ENCODE results near the gene PEX11B. TPM values are rescaled to one million over a fixed set of nuclear protein-coding genes. Genes with fewer than 3 reads are reported as not detected.
A peak's percentile ranks its signal among the peaks of the same experiment; 100 is the strongest.
"Not testable (repeated sequence)": the region's sequence is repeated elsewhere in the genome, so short reads cannot be mapped to it uniquely, and the experiment has no call there.

PEX11B gene
- total RNA-seq, 1 donor from 2014 or later, result 23.8 TPM

DNA sequence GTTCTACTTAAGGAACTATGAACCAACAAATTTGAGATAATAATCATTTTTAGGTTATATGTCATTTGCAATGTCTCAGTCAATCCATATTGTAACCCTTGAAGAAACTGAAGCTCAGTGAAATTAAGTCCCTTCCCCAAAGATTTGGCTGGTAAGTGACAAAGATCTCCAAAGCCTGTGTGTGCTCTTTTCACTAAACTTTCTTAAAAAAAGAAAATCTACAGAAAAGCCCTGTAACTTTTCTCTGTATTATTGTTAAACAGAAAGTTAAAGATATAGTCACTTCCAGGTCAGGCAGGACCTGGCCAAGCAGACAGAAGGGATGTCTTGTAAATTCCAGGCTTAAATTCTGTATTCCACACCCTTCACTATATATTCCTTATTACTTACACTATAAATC lies 37.8 kb upstream of the PEX11B start:
- intact Hi-C loops (cut with micrococcal nuclease), result no loop called here
- ATAC-seq (no peak), DNase-seq (no peak)

DNA sequence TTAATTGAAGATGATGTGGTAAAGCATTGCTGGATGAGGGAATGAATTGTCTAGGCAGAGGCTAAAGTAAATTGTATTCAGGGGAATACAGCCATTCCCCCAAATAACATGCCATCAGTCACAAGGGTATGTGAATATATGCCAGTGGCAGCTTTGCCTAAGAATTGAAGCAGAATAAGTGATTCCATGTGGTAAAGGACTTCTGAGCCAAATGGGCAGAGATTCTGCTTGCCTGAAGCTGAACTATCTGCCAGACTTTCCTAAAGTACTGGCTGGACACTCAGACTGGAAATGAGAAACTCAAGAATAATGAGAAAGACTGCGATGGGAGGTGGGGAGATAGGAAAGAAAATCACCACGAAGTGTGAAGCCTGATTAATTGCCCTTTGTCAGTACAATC lies 36.9 kb upstream of the PEX11B start:
- intact Hi-C loops (cut with micrococcal nuclease), result no loop called here
- no peak for ATAC-seq
- no peak for DNase-seq

DNA sequence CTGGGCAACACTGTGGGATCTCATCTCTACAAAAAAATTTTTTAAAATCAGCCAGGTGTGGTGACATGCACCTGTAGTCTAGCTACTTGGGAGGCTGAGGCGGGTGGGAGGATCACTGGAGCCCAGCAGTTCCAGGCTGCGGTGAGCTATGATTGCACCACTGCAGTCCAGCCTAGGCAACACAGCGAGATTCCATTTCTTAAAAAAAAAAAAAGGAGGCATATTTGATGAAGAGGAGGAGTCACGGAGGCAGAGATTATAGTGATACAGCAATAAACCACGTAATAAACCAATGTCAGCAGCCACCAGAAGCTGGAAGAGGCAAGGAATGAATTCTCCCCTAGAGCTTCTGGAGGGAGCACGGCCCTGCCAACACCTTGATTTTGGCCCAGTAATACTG lies 35.3 kb upstream of the PEX11B start:
- DNase-seq (no peak), ATAC-seq (no peak)
- intact Hi-C loops (cut with micrococcal nuclease), result no loop called here

DNA sequence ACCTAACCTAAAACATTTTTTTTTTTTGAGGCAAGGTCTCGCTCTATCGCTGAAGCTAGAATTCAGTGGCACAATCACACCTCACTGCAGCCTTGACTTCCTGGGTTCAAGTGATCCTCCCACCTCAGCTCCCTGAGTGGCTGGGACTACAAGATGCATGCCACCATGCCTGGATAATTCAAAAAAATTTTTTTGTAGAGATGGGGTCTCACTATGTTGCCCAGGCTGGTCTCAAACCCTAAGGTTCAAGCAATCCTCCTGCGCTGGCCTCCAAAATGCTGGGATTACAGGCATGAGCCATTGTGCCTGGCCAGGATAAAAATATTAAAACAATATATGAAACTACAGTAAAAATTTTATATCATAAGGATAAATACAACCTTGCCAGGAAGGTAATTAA lies 34.4 kb upstream of the PEX11B start:
- DNase-seq (no peak), ATAC-seq (no peak)
- intact Hi-C loops (cut with micrococcal nuclease), result no loop called here

DNA sequence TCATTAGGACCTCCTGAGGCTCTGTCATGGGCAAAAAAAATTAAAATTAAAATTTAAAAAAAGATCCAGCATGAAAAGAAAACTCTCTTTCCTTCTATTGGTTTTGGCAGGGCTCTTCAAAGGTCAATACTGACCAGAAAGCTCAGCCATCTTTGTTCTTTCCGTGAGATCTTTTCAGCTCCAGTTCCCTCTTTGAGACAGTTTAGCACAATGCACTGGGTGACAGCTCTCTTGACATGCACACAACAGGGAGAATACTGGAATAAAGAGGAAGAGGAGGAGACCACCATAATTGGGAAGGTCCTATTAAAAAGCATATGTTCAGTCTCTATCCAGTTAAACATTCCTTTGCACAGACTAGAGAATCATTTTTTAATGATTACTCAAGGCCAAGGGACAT lies 33.0 kb upstream of the PEX11B start:
- no peak for DNase-seq
- no peak for ATAC-seq
- intact Hi-C loops (cut with micrococcal nuclease), result no loop called here

DNA sequence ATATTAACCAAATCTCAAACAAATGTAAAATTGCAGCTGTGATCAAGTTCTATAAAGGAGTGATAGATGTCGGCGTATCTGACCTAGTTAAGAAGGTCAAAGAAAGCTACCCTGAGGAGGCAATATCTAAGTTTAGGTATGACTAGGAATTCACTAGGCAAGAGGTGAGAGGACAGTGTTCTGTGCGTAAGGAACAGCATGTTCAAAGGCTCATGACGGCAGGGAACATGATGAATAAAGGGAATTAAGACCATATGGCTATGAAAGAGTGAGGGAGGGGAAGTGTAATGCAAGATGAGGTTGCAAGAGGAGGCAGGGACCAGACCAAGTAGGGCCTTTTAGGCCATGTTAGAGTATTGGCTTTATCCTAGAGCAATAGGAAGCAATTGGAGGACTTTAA lies 30.7 kb upstream of the PEX11B start:
- DNase-seq (no peak), ATAC-seq (peak; percentile 80)
- intact Hi-C loops (cut with micrococcal nuclease), result no loop called here

DNA sequence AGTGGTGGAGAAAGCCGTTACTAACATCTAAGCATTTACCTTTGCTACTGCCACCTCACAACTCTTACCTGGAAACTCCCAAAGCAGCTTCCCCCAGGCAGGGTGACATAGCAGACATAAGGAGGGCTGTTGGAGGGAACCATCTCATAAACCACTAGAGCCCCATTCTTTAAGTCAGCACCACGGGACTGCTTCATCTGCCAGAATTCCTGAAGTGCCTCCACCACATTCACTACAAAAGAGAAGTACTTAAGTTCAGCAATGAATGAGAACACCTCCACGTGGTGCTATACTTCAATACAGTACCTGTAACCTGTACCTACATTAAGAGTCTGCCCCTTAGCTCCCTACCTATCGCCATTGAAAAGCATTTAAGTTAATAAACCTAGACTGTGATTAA lies 29.0 kb upstream of the PEX11B start:
- no peak for ATAC-seq
- DNase-seq, result no peak
- intact Hi-C loops (cut with micrococcal nuclease), result no loop called here

DNA sequence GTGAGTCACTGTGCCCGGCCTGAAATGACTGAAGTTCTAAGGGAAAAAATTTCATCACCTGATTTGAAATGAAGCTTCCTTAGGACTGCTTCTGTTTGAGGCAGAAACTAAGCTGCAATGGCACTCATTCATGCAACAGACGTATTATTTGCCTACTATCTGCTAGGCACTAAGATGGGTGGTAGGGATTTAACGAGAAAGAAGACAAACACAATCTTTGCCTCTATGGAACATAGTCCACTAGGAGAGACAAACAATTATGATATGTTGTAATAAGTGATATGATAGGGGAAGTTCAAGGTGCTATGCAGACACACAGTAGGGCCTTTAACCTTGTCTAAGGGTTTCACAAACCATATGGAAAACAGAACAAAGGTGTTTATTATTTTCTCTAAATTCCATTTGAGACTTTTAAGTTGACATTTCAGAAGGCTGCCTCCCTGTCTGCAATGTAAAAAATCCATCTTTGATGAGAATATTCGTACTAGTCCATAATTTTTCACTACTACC lies 28.0 kb upstream of the PEX11B start:
- intact Hi-C loops (cut with micrococcal nuclease), result no loop called here
- DNase-seq, result no peak
- no peak for ATAC-seq

DNA sequence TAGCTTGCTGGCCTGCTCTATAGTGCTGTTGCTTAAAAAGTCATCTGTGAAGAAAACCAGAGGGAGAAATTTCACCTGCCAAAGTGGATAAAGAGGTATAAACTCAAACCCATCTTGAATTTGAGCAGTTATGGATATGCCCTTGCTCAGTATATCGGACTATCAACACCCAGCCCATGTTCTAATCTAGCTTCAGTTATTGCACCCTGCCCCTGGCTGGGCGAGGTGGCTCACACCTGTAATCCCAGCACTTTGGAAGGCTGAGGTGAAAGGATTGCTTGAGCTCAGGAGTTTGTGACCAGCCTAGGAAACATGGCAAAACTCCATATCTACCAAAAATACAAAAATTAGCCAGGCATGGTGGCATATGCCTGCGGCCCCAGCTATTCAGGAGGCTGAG lies 26.0 kb upstream of the PEX11B start:
- ATAC-seq (no peak), DNase-seq (no peak)
- intact Hi-C loops (cut with micrococcal nuclease), result no loop called here

DNA sequence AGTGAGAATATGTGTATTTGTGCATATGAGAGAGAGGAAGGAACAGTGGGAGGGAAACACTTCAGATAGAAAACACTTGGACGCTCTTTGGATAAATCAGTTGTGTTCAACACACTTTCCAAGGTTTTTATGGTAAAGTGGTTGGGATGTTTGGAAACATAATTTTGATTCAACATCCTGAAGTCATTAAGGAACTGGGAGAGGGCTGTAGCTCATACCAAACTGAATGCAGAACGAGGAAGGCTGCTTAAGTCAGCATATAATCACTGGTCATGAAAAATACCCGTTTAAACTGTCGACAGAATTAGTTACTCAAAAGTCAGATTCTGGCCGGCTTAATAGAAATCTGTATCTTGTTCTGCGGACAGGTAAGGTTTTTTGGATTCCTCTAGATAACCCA lies 24.4 kb upstream of the PEX11B start:
- no peak for ATAC-seq
- DNase-seq, result no peak
- intact Hi-C loops (cut with micrococcal nuclease), result no loop called here

DNA sequence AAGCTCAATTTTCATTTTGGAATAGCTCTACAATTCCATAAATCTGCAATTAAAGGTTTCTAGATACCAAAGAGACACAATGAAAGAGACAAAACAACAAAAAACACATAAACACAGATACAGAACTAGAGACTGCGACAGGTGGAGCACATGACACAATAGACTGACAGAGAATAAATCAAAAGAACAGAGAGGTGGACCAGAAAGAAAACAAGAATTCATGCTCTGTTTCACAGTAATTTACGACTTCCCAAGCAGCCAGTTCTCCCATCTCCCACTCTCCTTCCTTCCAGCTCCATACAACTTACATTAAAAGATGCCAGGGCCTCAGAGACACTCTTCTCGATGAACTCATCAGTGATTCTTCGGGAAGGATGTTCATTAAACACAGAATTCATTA lies 23.9 kb upstream of the PEX11B start:
- ATAC-seq, result no peak
- DNase-seq, result no peak
- intact Hi-C loops (cut with micrococcal nuclease), result no loop called here

DNA sequence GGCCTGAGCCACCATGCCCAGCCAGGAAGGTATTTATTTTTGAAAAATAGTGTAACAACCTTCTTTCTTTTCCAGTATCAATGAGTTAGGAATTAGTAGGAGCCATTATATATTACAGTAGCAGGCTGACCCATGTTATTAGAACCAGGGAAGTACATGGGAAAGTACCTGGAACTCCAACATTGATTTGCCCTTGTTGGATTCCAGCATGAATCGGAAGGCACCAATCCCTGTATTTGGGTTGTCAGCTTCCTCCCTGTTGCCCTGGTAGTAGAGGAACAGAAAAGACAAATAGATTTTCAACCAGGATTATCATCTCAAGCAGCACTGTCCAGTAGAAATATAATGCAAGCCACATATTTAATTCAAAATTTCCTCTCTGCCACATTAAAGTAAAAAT lies 18.9 kb upstream of the PEX11B start:
- DNase-seq (no peak), ATAC-seq (no peak)
- intact Hi-C loops (cut with micrococcal nuclease), result no loop called here

DNA sequence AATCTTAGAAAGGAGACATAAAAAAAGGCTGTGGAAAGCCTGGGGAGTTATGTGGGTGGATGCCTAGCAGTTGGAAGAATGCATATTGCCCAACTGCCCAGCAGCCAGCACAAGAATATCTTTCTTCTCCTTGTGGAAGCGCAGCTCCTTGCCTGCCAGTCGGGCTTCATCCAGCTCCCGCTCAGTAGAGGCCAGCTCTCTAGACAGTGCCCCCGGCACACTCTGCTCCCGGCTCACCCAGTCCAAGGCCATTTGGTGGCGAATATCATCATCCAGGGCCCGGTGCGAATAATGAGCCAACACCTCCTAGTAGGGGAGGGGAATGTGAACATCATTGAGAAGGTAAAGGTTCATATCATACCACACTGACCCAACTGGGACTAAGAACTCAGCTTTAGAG lies 17.7 kb upstream of the PEX11B start:
- ATAC-seq (no peak), DNase-seq (no peak)
- intact Hi-C loops (cut with micrococcal nuclease), result no loop called here

DNA sequence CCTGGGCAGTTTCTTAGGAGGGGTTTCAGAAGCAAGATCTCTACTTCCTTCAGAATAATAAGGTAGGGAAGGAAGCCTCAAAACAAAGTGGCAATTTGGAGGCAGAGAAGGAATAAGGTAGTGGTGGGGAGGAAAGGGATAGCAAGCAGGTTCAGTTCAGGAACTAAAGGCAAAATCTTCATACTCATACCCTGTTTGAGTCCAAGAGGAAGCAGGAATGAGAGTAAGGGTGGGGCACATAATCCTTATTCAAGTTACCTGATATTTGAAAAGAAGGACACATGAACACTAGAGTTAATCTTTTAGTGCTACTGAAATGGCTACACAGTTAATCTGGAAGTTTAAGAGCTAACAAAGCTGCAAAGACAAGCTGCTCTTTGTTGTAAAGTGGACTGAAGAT lies 17.2 kb upstream of the PEX11B start:
- intact Hi-C loops (cut with micrococcal nuclease), result no loop called here
- DNase-seq, result no peak
- ATAC-seq, result no peak

DNA sequence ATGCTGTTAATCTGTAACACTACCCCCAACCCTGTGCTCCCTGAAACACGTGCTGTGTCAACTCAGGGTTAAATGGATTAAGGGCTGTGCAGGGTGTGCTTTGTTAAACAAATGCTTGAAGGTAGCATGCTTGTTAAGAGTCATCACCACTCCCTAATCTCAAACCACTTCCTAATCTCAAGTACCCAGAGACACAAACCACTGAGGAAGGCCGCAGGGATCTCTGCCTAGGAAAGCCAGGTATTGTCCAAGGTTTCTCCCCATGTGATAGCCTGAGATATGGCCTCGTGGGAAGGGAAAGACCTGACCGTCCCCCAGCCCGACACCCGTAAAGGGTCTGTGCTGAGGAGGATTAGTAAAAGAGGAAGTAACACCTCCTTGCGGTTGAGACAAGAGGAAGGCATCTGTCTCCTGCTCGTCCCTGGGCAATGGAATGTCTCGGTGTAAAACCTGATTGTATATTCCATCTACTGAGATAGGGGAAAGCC lies 14.0 kb upstream of the PEX11B start:
- DNase-seq; ATAC-seq; intact Hi-C loops (cut with micrococcal nuclease): not testable (repeated sequence)

DNA sequence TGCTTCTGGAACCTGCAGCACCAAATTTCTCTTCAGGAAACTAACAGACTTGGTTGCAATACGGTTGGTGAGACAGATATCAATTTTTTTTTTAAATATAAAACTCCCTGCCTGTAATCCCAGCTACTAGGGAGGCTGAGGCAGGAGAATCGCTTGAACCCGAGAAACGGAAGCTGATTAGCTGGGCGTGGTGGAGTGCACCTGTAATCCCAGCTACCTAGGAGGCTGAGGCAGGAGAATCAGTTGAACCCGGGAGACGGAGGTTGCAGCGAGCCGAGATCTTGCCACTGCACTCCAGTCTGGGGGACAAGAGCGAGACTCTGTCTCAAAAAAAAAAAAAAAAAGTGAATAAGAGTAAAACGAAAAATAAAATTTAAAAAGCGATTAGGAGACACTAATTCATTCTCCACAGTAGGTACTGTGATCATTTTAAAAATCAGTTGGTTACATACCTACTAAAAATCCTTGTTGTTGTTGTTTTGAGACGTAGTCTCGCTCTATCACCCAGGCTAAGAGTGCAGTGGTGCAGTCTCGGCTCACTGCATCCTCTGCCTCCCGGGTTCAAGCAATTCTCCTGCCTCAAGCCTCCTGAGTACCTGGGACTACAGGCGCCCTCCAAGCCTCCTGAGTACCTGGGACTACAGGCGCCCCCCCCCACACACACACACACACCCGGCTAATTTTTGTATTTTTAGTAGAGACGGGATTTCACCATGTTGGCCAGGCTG lies 9.6 kb upstream of the PEX11B start:
- ATAC-seq, result no peak
- no peak for DNase-seq
- intact Hi-C loops (cut with micrococcal nuclease), result no loop called here

DNA sequence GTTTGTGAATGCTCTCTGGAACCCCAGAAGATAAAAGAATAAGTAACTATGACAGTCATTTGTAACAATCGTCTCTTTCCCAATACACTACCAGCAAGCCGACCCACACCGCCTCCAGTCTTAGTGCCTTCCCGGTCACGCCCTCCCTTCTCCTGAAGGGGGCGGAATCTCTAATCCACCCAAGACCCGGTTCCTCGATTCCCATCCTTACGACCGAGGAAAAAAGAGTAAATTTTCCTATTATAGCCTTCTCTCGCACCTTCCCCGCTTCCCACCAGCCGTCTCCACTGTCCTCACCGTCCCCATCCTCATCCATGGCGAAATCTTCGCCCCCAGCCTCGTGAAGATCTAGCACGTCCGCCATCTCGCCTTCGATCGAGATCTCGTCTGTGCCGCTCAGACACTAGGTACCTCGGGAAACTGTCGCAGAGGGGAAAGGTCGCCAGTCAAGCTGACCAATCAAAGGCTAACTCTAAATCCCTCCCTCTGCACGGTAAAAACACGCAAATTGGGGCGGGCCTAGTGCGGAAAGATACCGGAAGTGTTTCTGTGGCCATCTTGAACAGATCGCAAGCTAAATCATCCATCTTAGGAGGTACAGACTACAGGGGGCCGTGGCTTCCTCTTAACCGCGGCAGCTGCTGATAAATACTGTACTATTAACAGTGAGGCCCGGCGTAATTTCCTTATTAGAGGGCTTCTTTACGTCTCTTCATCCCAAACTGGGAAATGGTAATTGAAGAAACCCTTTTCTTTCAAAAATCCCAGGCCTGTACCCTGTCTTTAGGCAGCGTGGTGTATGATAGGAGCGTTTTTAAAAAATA lies 8.8 kb upstream of the PEX11B start, which contains the start of gene RBM8A:
TSS of gene RBM8A (minus strand) at position 422 of the 824 bp plus-strand sequence. CDS start at position 364, 58 bp downstream.
- DNase-seq, result peak; percentile 92
- ATAC-seq, result peak; percentile 98
- intact Hi-C loops (cut with micrococcal nuclease), result no loop called here

DNA sequence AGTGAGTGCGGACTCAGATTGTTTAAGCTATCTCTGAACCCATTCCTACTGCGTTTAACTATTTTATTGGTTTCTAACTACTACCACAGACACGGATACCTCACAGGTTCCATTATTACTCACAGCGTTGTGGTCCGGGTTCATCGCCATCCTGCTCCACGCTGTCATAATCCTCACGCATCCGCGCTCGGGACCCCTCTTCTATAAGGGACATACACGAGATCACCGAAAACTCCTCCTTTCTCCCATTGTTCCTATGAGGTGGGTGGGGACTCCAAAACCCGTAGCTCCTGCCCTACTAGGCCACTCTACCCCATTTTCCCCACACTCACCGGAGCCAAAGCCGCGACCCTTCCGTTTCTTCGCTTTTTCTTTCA lies 8.2 kb upstream of the PEX11B start:
- no peak for ATAC-seq
- intact Hi-C loops (cut with micrococcal nuclease), result no loop called here

DNA sequence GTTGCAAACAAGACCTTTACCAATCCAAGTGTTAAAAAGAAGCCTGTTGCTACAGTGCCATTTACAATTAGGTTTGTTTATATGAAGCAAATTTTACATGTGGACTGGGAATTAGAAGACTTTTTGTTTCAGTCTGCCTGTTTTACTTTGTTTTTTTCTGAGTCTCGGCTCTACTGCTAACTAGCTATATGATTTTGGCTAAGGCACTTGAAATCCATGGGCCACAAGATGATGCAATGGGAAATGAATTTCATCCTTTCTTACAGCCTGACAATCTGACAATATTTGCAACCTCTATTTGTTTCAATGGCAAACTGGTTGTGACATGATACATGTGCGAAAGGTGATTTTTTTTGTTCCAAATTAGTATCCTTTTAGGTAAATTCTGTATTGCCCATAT lies 3.7 kb upstream of the PEX11B start:
- intact Hi-C loops (cut with micrococcal nuclease), result loop anchor here (5.0 kb wide), 1 partner anchor 40 kb away; the partner anchor contains the start of genes ANKRD34A and POLR3GL
- no peak for ATAC-seq
- DNase-seq, result no peak

More for the DNA sequence above, 8.2 kb upstream of the PEX11B start:
- no peak for DNase-seq

DNA sequence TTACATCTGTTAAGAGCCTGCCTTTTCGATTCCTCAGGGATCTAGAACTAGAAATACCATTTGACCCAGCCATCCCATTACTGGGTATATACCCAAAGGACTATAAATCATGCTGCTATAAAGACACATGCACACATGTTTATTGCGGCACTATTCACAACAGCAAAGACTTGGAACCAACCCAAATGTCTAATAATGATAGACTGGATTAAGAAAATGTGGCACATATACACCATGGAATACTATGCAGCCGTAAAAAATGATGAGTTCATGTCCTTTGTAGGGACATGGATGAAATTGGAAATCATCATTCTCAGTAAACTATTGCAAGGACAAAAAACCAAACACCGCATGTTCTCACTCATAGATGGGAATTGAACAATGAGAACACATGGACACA lies 1.8 kb upstream of the PEX11B start:
- not testable (repeated sequence) for ATAC-seq, DNase-seq
- intact Hi-C loops (cut with micrococcal nuclease), result loop anchor here (5.0 kb wide), 1 partner anchor 42 kb away; the partner anchor contains the start of genes ANKRD34A and POLR3GL

Data from left ventricle myocardium superior (tissue), 1 donor.